H1 (cell line): Measurements from ENCODE around the gene CD248. TPM values are rescaled to one million over a fixed set of nuclear protein-coding genes. Genes with fewer than 3 reads are reported as not detected.

Source experiments
- CTCF ChIA-PET: fragments of 300-600 bp; sonication (Branson Sonifier 250); formaldehyde crosslinking; loops from one replicate; lab custom pipeline; 2021; ENCODE audit not compliant: partially characterized antibody; lab: Charles Lee
- POLR2A ChIA-PET: fragments of 300-600 bp; sonication (Branson Sonifier 250); formaldehyde crosslinking; loops from one replicate; lab custom pipeline; 2021; ENCODE audit warnings: inconsistent platforms; ENCODE audit not compliant: partially characterized antibody; lab: Charles Lee
- DNase-seq, 2 experiments: peaks; one replicate each; pipeline versions ENCODE4 v3.0.0 to v3.0.0-alpha.2; 2010 to 2022; ENCODE audit warnings: low spot score in 2 of 2, low read depth in 1 of 2, mixed read lengths in 1 of 2
- FAIRE-seq: peaks from 2 replicates; lab custom pipeline; 2011; peaks lifted over from hg19 to GRCh38; lab: Jason Lieb, UNC
- H2AFZ ChIP-seq: 2 replicates; pipeline ENCODE4 v1.8.1; 2012; ENCODE audit warnings: low read length, inconsistent platforms
- H2AK5ac ChIP-seq: 2 replicates; pipeline ENCODE4 v1.6.1; 2013; ENCODE audit warnings: low read depth, low read length
- H2BK120ac ChIP-seq: replicated peaks from 2 replicates; pipeline ENCODE3; 2013; ENCODE audit warnings: low read depth, low read length, inconsistent platforms
- H2BK12ac ChIP-seq: 2 replicates; pipeline ENCODE4 v1.6.1; 2013; ENCODE audit warnings: low read depth, low read length
- H2BK15ac ChIP-seq: 2 replicates; pipeline ENCODE4 v1.6.1; 2013; ENCODE audit warnings: low read length
- H2BK20ac ChIP-seq: 2 replicates; pipeline ENCODE4 v1.6.1; 2013; ENCODE audit warnings: low read length
- H2BK5ac ChIP-seq: 2 replicates; pipeline ENCODE4 v1.6.1; 2013; ENCODE audit warnings: low read depth, low read length
- H3K14ac ChIP-seq: 2 replicates; pipeline ENCODE4 v1.6.1; 2013; ENCODE audit warnings: inconsistent platforms; ENCODE audit not compliant: insufficient read length
- H3K18ac ChIP-seq: 2 replicates; pipeline ENCODE4 v1.6.1; 2013; ENCODE audit warnings: low read length; ENCODE audit errors: extremely low read depth
- H3K23ac ChIP-seq: 2 replicates; pipeline ENCODE4 v1.6.1; 2013; ENCODE audit warnings: inconsistent platforms; ENCODE audit not compliant: insufficient read length
- H3K23me2 ChIP-seq: 2 replicates; pipeline ENCODE4 v1.6.1; 2013; ENCODE audit warnings: low read depth, low read length
- H3K27ac ChIP-seq: 2 replicates; pipeline ENCODE4 v1.6.1; 2011; ENCODE audit warnings: low read depth, low read length, inconsistent platforms
- H3K27me3 ChIP-seq, 4 experiments: replicated peaks in 1 of 4; 1 replicate in 1 of 4; 2 replicates in 3 of 4; pipeline versions ENCODE4 v1.6.1 to v1.8.1; 2011 to 2013; ENCODE audit warnings: low read length in 3 of 4, mild to moderate bottlenecking in 3 of 4, inconsistent platforms in 2 of 4, mixed read lengths in 2 of 4, moderate library complexity in 1 of 4; ENCODE audit not compliant: control insufficient read depth in 3 of 4, insufficient read depth in 3 of 4; ENCODE audit errors: extremely low read depth in 1 of 4
- H3K36me3 ChIP-seq, 4 experiments: 2 replicates each; pipeline versions ENCODE4 v1.6.1 to v1.8.1; 2011 to 2013; ENCODE audit warnings: mild to moderate bottlenecking in 4 of 4, low read length in 3 of 4, moderate library complexity in 2 of 4, control low read depth in 1 of 4, inconsistent platforms in 1 of 4; ENCODE audit not compliant: insufficient read depth in 4 of 4, control insufficient read depth in 2 of 4
- H3K4ac ChIP-seq: replicated peaks from 2 replicates; pipeline ENCODE3; 2013; ENCODE audit warnings: low read length, low read depth, mixed read lengths, inconsistent platforms; ENCODE audit not compliant: insufficient read length
- H3K4me1 ChIP-seq, 4 experiments: replicated peaks in 1 of 4; 1 replicate in 1 of 4; 2 replicates in 3 of 4; pipeline versions ENCODE4 v1.6.1 to v1.8.1; 2011 to 2013; ENCODE audit warnings: low read length in 3 of 4, inconsistent platforms in 2 of 4, mixed read lengths in 1 of 4; ENCODE audit not compliant: insufficient read depth in 4 of 4, control insufficient read depth in 3 of 4
- H3K4me2 ChIP-seq, 2 experiments: 2 replicates each; pipeline versions ENCODE4 v1.6.1 to v1.8.1; 2011 to 2013; ENCODE audit warnings: low read depth in 2 of 2, low read length in 2 of 2, control low read depth in 1 of 2, inconsistent platforms in 1 of 2, mild to moderate bottlenecking in 1 of 2; ENCODE audit not compliant: insufficient read depth in 1 of 2
- H3K4me3 ChIP-seq, 4 experiments: fragments of 200-600, 300-600 bp in 1 of 4; sonication (generic), shearing (Covaris generic), sonication (Bioruptor Twin) in 1 of 4; 2 replicates each; pipeline versions ENCODE4 v1.5.1 to v1.8.1; 2011 to 2016; ENCODE audit warnings: low read length in 4 of 4, low read depth in 3 of 4, control low read depth in 2 of 4, inconsistent platforms in 2 of 4, mild to moderate bottlenecking in 2 of 4, mixed read lengths in 1 of 4, moderate library complexity in 1 of 4; ENCODE audit not compliant: insufficient read depth in 2 of 4; ENCODE audit errors: extremely low read depth in 1 of 4
- H3K56ac ChIP-seq: replicated peaks from 2 replicates; pipeline ENCODE3; 2013; ENCODE audit warnings: low read depth, mild to moderate bottlenecking, mixed read lengths, low read length, inconsistent platforms; ENCODE audit not compliant: insufficient read length
- H3K79me1 ChIP-seq: 2 replicates; pipeline ENCODE4 v1.6.1; 2013; ENCODE audit warnings: low read depth, low read length, control low read depth
- H3K79me2 ChIP-seq, 2 experiments: 2 replicates each; pipeline versions ENCODE4 v1.6.1 to v1.8.1; 2012 to 2013; ENCODE audit warnings: low read length in 2 of 2, mild to moderate bottlenecking in 2 of 2, inconsistent platforms in 1 of 2; ENCODE audit not compliant: insufficient read depth in 2 of 2, control insufficient read depth in 1 of 2
- H3K9ac ChIP-seq, 4 experiments: replicated peaks in 1 of 4; 1 replicate in 1 of 4; 2 replicates in 3 of 4; pipeline versions ENCODE4 v1.6.1 to v1.8.1; 2011 to 2013; ENCODE audit warnings: low read depth in 3 of 4, low read length in 3 of 4, control low read depth in 2 of 4, mild to moderate bottlenecking in 2 of 4, moderate library complexity in 2 of 4, inconsistent platforms in 1 of 4; ENCODE audit errors: extremely low read depth in 1 of 4
- H3K9me3 ChIP-seq, 2 experiments: 2 replicates each; pipeline versions ENCODE4 v1.6.1 to v1.8.1; 2012 to 2013; ENCODE audit warnings: mild to moderate bottlenecking in 2 of 2, moderate library complexity in 2 of 2, control low read depth in 1 of 2, inconsistent platforms in 1 of 2, low read depth in 1 of 2, low read length in 1 of 2, mixed read lengths in 1 of 2; ENCODE audit not compliant: insufficient read depth in 2 of 2
- H4K20me1 ChIP-seq, 2 experiments: replicated peaks in 1 of 2; 2 replicates each; pipeline versions ENCODE3 to v1.8.1; 2011 to 2013; ENCODE audit warnings: inconsistent platforms in 2 of 2, low read length in 2 of 2, mild to moderate bottlenecking in 1 of 2; ENCODE audit not compliant: insufficient read depth in 2 of 2, control insufficient read depth in 1 of 2
- H4K5ac ChIP-seq: 2 replicates; pipeline ENCODE4 v1.6.1; 2013; ENCODE audit warnings: low read length, low read depth, mixed read lengths, inconsistent platforms; ENCODE audit not compliant: insufficient read length
- H4K8ac ChIP-seq: 2 replicates; pipeline ENCODE4 v1.8.0; 2013; ENCODE audit warnings: mild to moderate bottlenecking, moderate library complexity, low read length, inconsistent platforms; ENCODE audit not compliant: insufficient read depth; ENCODE audit errors: extremely low read depth
- H4K91ac ChIP-seq: replicated peaks from 2 replicates; pipeline ENCODE3; 2013; ENCODE audit warnings: low read length, mixed read lengths, inconsistent platforms; ENCODE audit not compliant: insufficient read length
- BACH1 ChIP-seq: IDR thresholded peaks from 2 replicates; pipeline ENCODE4 v1.6.1; 2012; ENCODE audit warnings: low read length, improper control_type of control experiment
- BCL11A ChIP-seq, 2 experiments: IDR thresholded peaks; one replicate each; pipeline ENCODE4 v1.6.1; 2011; ENCODE audit warnings: low read depth in 2 of 2, low read length in 2 of 2, mild to moderate bottlenecking in 2 of 2
- BRCA1 ChIP-seq: IDR thresholded peaks from 2 replicates; pipeline ENCODE4 v1.6.1; 2012; ENCODE audit warnings: low read depth, low read length, improper control_type of control experiment
- GABPA ChIP-seq: IDR thresholded peaks from 2 replicates; pipeline ENCODE4 v1.6.1; 2011; ENCODE audit warnings: mild to moderate bottlenecking, low read length, moderate library complexity, borderline replicate concordance; ENCODE audit not compliant: insufficient read depth
- MAFK ChIP-seq: IDR thresholded peaks from 2 replicates; pipeline ENCODE4 v1.6.1; 2012; ENCODE audit warnings: low read depth, mild to moderate bottlenecking, improper control_type of control experiment, low read length
- MAX ChIP-seq: IDR thresholded peaks from 2 replicates; pipeline ENCODE4 v1.6.1; 2012; ENCODE audit warnings: inconsistent platforms
- PHF8 ChIP-seq: fragments of 200-600 bp; sonication (generic); conservative IDR thresholded peaks from 2 replicates; pipeline ENCODE4 v1.7.1; 2012; ENCODE audit warnings: low read depth, mild to moderate bottlenecking, inconsistent platforms, low read length, moderate library complexity
- RBBP5 ChIP-seq: IDR thresholded peaks from 2 replicates; pipeline ENCODE4 v1.7.1; 2012; ENCODE audit warnings: low read depth, mild to moderate bottlenecking, inconsistent platforms, low read length, moderate library complexity, borderline replicate concordance
- RNF2 ChIP-seq: fragments of 200-900, 300-1000 bp; sonication (generic); IDR thresholded peaks from 2 replicates; pipeline ENCODE4 v1.7.1; 2016; ENCODE audit warnings: borderline replicate concordance, low read depth, mild to moderate bottlenecking, antibody characterized with exemption, low read length; ENCODE audit not compliant: poor library complexity, severe bottlenecking; ENCODE audit errors: missing control alignments
- SIN3A ChIP-seq, 2 experiments: IDR thresholded peaks in 1 of 2; conservative IDR thresholded peaks in 1 of 2; 2 replicates each; pipeline ENCODE4 v1.6.1; 2011 to 2012; ENCODE audit warnings: low read length in 2 of 2, improper control_type of control experiment in 1 of 2, low read depth in 1 of 2, mild to moderate bottlenecking in 1 of 2
- SP1 ChIP-seq: IDR thresholded peaks from 2 replicates; pipeline ENCODE4 v1.6.1; 2011; ENCODE audit warnings: low read depth, low read length
- SP4 ChIP-seq: IDR thresholded peaks from 2 replicates; pipeline ENCODE4 v1.6.1; 2012; ENCODE audit warnings: low read length, inconsistent platforms
- SRF ChIP-seq: IDR thresholded peaks from 2 replicates; pipeline ENCODE4 v1.6.1; 2011; ENCODE audit warnings: mild to moderate bottlenecking, low read depth, low read length, moderate library complexity
- TCF12 ChIP-seq: IDR thresholded peaks from 2 replicates; pipeline ENCODE4 v1.6.1; 2011; ENCODE audit warnings: low read depth, mild to moderate bottlenecking, low read length
- WGBS, 2 experiments: shearing (Covaris generic) in 1 of 2; methylation state at CpG; one replicate each; pipeline versions ENCODE4 v1.1.6 to v1.1.7; 2013 to 2015; ENCODE audit warnings: low lambda C conversion rate in 2 of 2, mixed read lengths in 2 of 2, inconsistent platforms in 1 of 2, low coverage in 1 of 2, missing lambda C conversion rate in 1 of 2; ENCODE audit not compliant: insufficient replicate concordance in 2 of 2, insufficient coverage in 1 of 2, insufficient read length in 1 of 2; ENCODE audit errors: extremely low coverage in 1 of 2, missing lambda C conversion rate in 1 of 2; 5-methylcytosine and 5-hydroxymethylcytosine counted together
- polyA plus RNA-seq, 7 experiments: library from polyadenylated mRNA; depleted of rRNA in 3 of 7; stranded (reverse) in 5 of 7; unstranded in 2 of 7; fragments of >200 nt in 5 of 7; fragments of 200-250 nt in 2 of 7; gene quantifications; 1 replicate in 5 of 7; 2 replicates in 1 of 7; 4 replicates in 1 of 7; pipeline versions ENCODE4 v1.2.1 to v1.2.3, GENCODE V29; 2011 to 2013; ENCODE audit warnings: missing spikeins in 2 of 7, mixed read lengths in 2 of 7
- total RNA-seq: library from RNA; stranded (reverse); fragmentation: NEBNext Ultra II Directional; extraction: Animal tissue kit (Norgen Biotek cat#: 25700); gene quantifications from 2 replicates; pipeline ENCODE4 v1.2.1, GENCODE V29; 2021

The CD248 gene
- total and polyA plus RNA-seq, 2 of the 8 experiments (the other 6 are each of a cell fraction or from before 2014, with no cell fraction given), result 2.7 to 3.9 TPM

- H3K27ac ChIP-seq, result no peak overlapping the region
- no peak overlapping the region for H2BK5ac ChIP-seq
- H3K23me2 ChIP-seq, result peaks cover 5% of the 10 kb centered on the region
- no peak overlapping the region for H2BK12ac ChIP-seq
- no peak overlapping the region for H3K14ac ChIP-seq
- no peak overlapping the region for H2AK5ac ChIP-seq
- H4K8ac ChIP-seq, result no peak overlapping the region
- no peak overlapping the region for H2BK120ac ChIP-seq
- H3K4me1 ChIP-seq, result peaks cover 0 to 8% (median 3%) of the 10 kb centered on the region in 4 experiments; a peak in 5 of 7 replicates
- no peak overlapping the region for H3K4me3 ChIP-seq
- peaks cover 6% of the 10 kb centered on the region; the same call in 1 of the 2 replicates for H3K79me1 ChIP-seq
- H3K18ac ChIP-seq, result no peak overlapping the region
- 89% methylated on average over 1 of the region's 1 CpG; no CpG with 5 or more reads in 1 of the 2 experiments for whole genome bisulfite sequencing, 2 experiments
- ChIA-PET CTCF (interaction anchor here (0.8 to 1.5 kb wide), 2 partner anchors 39 to 52 kb away, joined by 4 read pairs; no protein-coding TSS in a partner anchor), POLR2A (interaction anchor here (0.6 kb wide), 1 partner anchor 764 kb away, joined by 3 read pairs; no protein-coding TSS in a partner anchor)
- no peak overlapping the region for H2BK20ac ChIP-seq
- H3K36me3 ChIP-seq, result peaks cover 4 to 32% (median 15%) of the 10 kb centered on the region in 4 experiments
- 0 out of 7 replicates have a peak, but pooled peaks cover 0 to 2% (median under 1%) of the 10 kb centered on the region in 4 experiments for H3K27me3 ChIP-seq
- H4K20me1 ChIP-seq, result peaks cover 0 to 4% of the 10 kb centered on the region in 2 experiments
- no peak overlapping the region for H4K5ac ChIP-seq
- H3K4ac ChIP-seq, result no peak overlapping the region
- no peaks in the 10 kb centered on the region for H3K9me3 ChIP-seq
- no peak overlapping the region for H3K9ac ChIP-seq
- H3K56ac ChIP-seq, result no peak overlapping the region
- no peak overlapping the region for H3K4me2 ChIP-seq
- H4K91ac ChIP-seq, result no peak overlapping the region
- no peak overlapping the region for H2AFZ ChIP-seq
- no peak overlapping the region for H3K23ac ChIP-seq
- FAIRE-seq (no peak), DNase-seq (no peak)
- no peak overlapping the region for H2BK15ac ChIP-seq
- peaks cover 0 to 13% of the 10 kb centered on the region in 2 experiments; a peak in 2 of 4 replicates for H3K79me2 ChIP-seq
- no peak for TF ChIP-seq SP4
- TF ChIP-seq BACH1, result no peak
- no peak for TF ChIP-seq SP1
- TF ChIP-seq SRF, result no peak
- no peak for TF ChIP-seq BCL11A (IDR thresholded peaks at IDR 0.05; ENCODE audit: low read depth in 2 of 2, low read length in 2 of 2)
- TF ChIP-seq RBBP5, result no peak
- no peak for TF ChIP-seq MAX
- no peak for TF ChIP-seq BRCA1
- TF ChIP-seq GABPA, result no peak
- TF ChIP-seq TCF12, result no peak
- TF ChIP-seq PHF8, result no peak
- no peak for TF ChIP-seq MAFK
- TF ChIP-seq RNF2, result no peak
- no peak for TF ChIP-seq SIN3A (conservative IDR thresholded peaks at IDR 0.05 in 1 of 2, IDR thresholded peaks at IDR 0.05 in 1 of 2; ENCODE audit: low read depth in 1 of 2, low read length in 2 of 2)
Measured at GRCh38 chr11:66274219-66274618, 42.6 kb downstream of the CD248 start.
